ENCODE data around the gene CALM3. TPM values are rescaled to one million over a fixed set of nuclear protein-coding genes. Genes with fewer than 3 reads are reported as not detected.
A peak's percentile ranks its signal among the peaks of the same experiment; 100 is the strongest.

CALM3 gene
- total and polyA plus RNA-seq, 2 experiments from 2014 or later, result 237 to 246 TPM

DNA sequence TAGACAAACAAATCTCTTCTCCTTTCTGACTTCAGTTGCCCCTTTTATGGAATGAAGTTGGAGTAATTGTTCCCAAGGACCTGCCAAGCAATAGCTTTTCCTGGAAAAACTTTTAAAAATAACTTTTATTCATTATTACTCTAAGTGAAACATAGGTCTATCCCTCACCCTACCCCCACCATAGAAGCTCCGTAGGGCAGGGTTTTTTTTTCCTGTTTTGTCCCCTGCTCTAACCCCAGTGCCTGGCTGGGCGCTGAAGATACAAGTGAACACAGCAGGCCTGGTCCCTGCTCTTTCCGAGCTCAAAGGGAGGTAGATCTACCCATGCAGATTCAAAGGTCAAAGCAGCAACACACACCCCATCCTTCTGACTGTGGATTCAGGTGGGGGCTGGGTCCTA is 43.6 kb downstream of the CALM3 start:
- Histone ChIP-seq H3K27me3 (peaks cover 27% of the 10 kb centered on the region), H3K9me2 (replicated peaks; ENCODE audit: insufficient read depth) (no peaks in the 10 kb centered on the region), H3K79me2 (no peaks in the 10 kb centered on the region), H3K4me2 (no peak overlapping the region), H3K9me3 (ENCODE audit: low read depth) (no peaks in the 10 kb centered on the region), H2AFZ (no peak overlapping the region), H3K36me3 (replicated peaks; ENCODE audit: insufficient read depth, low read depth) (no peaks in the 10 kb centered on the region), H3K4me3 (no peak overlapping the region), H4K20me1 (ENCODE audit: insufficient read depth, poor library complexity, severe bottlenecking) (no peaks in the 10 kb centered on the region), H3K27ac (no peak overlapping the region), H3K4me1 (ENCODE audit: insufficient read depth) (peaks cover 6% of the 10 kb centered on the region)
- no peak for TF ChIP-seq EZH2 (IDR thresholded peaks at IDR 0.05; ENCODE audit: borderline replicate concordance)
- TF ChIP-seq, protein P1, sequence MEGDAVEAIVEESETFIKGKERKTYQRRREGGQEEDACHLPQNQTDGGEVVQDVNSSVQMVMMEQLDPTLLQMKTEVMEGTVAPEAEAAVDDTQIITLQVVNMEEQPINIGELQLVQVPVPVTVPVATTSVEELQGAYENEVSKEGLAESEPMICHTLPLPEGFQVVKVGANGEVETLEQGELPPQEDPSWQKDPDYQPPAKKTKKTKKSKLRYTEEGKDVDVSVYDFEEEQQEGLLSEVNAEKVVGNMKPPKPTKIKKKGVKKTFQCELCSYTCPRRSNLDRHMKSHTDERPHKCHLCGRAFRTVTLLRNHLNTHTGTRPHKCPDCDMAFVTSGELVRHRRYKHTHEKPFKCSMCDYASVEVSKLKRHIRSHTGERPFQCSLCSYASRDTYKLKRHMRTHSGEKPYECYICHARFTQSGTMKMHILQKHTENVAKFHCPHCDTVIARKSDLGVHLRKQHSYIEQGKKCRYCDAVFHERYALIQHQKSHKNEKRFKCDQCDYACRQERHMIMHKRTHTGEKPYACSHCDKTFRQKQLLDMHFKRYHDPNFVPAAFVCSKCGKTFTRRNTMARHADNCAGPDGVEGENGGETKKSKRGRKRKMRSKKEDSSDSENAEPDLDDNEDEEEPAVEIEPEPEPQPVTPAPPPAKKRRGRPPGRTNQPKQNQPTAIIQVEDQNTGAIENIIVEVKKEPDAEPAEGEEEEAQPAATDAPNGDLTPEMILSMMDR (IDR thresholded peaks at IDR 0.05; ENCODE audit: poor library complexity), result no peak
- no peak for TF ChIP-seq EZH2phosphoT487 (IDR thresholded peaks at IDR 0.05; ENCODE audit: low read depth, severe bottlenecking, unreplicated experiment)
- no peak for DNase-seq (ENCODE audit: low spot score)
- WGBS (ENCODE audit: low lambda C conversion rate, missing lambda C conversion rate), result 42% methylated on average over 3 of the region's 3 CpGs

DNA sequence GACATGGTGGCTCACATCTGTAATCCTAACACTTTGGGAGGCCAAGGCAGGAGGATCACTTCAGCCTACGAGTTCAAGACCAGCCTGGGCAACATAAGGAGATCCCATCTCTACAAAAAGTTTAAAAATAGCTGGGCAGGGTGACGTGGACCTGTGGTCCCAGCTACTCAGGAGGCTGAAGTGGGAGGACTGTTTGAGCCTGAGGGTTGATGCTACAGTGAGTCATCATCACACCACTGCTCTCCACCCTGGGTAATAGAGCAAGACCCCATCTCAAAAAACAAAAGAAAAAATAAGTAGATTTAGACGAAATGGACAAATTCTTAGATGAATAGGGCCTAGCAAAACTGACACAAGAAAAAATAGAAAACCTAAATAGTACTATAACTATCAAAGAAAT is 45.3 kb downstream of the CALM3 start:
- Histone ChIP-seq H3K27ac (no peak overlapping the region), H3K9me3 (ENCODE audit: low read depth) (no peaks in the 10 kb centered on the region), H3K27me3 (peaks cover 25% of the 10 kb centered on the region), H4K20me1 (ENCODE audit: insufficient read depth, poor library complexity, severe bottlenecking) (no peaks in the 10 kb centered on the region), H3K36me3 (replicated peaks; ENCODE audit: insufficient read depth, low read depth) (no peaks in the 10 kb centered on the region), H2AFZ (no peak overlapping the region), H3K4me1 (ENCODE audit: insufficient read depth) (no peaks in the 10 kb centered on the region), H3K9me2 (replicated peaks; ENCODE audit: insufficient read depth) (no peaks in the 10 kb centered on the region), H3K4me2 (no peak overlapping the region), H3K79me2 (no peaks in the 10 kb centered on the region), H3K4me3 (no peak overlapping the region)
- 84% methylated on average over 3 of the region's 3 CpGs for WGBS (ENCODE audit: low lambda C conversion rate, missing lambda C conversion rate)
- TF ChIP-seq, protein P1 (IDR thresholded peaks at IDR 0.05; ENCODE audit: poor library complexity), result no peak
- TF ChIP-seq EZH2 (IDR thresholded peaks at IDR 0.05; ENCODE audit: borderline replicate concordance) (no peak), EZH2phosphoT487 (IDR thresholded peaks at IDR 0.05; ENCODE audit: low read depth, severe bottlenecking, unreplicated experiment) (no peak)
- DNase-seq (ENCODE audit: low spot score), result no peak

DNA sequence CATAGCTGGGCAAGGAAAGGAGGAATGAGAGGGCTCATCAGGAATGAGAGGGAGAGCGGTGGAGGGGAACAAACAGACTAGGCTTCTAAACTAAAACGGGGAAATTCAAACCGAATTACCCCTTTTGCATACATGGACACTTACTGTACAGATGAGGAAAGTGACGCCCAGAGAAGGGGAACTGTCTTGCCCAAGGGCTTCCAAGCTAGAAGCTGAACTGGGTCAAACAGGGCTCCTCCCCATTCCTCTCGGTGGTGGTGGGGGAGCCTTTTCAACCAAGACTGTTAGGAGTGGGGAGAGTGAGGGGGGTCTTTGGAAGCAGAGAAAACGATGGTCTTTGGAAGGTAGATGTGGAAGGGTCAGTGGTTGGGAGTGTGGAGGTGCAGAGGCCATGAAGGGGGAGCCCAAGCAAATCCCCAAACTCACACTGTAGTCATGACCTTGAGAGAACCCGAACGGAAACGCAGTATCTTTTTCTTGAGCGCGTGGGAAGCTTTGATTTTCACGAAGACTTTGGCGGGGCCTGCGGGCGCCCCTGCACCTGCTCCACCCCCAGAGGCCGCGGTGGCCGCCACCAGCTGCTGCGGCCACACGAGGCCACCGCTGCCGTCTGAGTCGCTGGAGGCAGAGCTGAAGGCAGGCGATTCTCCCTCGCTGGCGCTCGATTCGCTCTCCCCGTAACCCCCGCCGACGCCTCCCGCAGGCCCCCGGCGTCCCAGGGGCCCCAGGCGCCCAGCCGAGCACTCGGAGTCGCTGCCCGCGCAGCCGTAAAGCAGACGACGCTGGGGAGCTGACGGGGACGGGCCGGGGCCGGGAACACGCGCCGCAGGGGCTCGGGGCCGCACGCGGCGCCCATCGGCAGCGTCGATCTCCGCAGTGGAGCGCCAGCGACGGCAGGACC is 47.2 kb downstream of the CALM3 start:
- no peaks in the 10 kb centered on the region for H3K79me2 ChIP-seq
- no peaks in the 10 kb centered on the region for H4K20me1 ChIP-seq (ENCODE audit: insufficient read depth, poor library complexity, severe bottlenecking)
- DNase-seq (ENCODE audit: low spot score), result no peak
- no peak overlapping the region for H3K27ac ChIP-seq
- H3K36me3 ChIP-seq (replicated peaks; ENCODE audit: insufficient read depth, low read depth), result no peaks in the 10 kb centered on the region
- H2AFZ ChIP-seq, result no peak overlapping the region
- H3K4me1 ChIP-seq (ENCODE audit: insufficient read depth), result no peaks in the 10 kb centered on the region
- peaks cover 24% of the 10 kb centered on the region for H3K27me3 ChIP-seq
- 57% methylated on average over 29 of the region's 63 CpGs for WGBS (ENCODE audit: low lambda C conversion rate, missing lambda C conversion rate)
- no peak overlapping the region for H3K4me2 ChIP-seq
- TF ChIP-seq EZH2 (IDR thresholded peaks at IDR 0.05; ENCODE audit: borderline replicate concordance), result peak; percentile 65
- TF ChIP-seq, protein P1 (IDR thresholded peaks at IDR 0.05; ENCODE audit: poor library complexity), result no peak
- H3K4me3 ChIP-seq, result no peak overlapping the region
- no peaks in the 10 kb centered on the region for H3K9me3 ChIP-seq (ENCODE audit: low read depth)
- H3K9me2 ChIP-seq (replicated peaks; ENCODE audit: insufficient read depth), result no peaks in the 10 kb centered on the region
